ENCODE measurements around the gene AK1. TPM values are rescaled to one million over a fixed set of nuclear protein-coding genes. Genes with fewer than 3 reads are reported as not detected.

Gene AK1
- total and polyA plus RNA-seq, 8 donors = 8.9 to 81.7 (median 16.6) TPM

DNA sequence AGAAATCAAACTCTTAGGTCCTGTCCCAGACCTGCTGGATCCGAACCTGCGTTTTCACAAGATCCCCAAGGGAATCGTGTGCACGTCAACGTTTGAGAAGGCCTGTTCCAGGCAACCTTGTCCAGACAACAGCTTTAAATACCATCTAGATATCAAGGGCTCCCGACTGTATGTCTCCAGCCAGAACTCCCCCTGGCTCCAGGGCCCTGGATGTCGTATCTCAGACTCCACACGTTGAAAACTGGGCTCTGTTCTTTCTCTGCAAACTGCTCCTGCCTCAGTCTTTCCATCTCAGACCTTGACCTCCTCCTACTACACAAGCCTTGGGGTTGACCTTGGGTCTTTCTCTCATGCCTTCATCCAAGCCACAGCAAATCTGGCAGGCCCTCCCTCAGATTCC is 17.2 kb downstream of the AK1 start:
- Histone ChIP-seq H3K36me3 (no peaks in the 10 kb centered on the region), H3K9me3 (no peaks in the 10 kb centered on the region), H3K27ac (no peak overlapping the region), H3K4me1 (peaks cover 0 to 10% (median 0%) of the 10 kb centered on the region in 3 donors), H3K4me3 (no peak overlapping the region), H3K27me3 (no peaks in the 10 kb centered on the region)
- intact Hi-C loops (cut with DNase I) = loop anchor here in 1 of 3 donors (10.0 kb wide), 1 partner anchor 265 kb away; no protein-coding TSS in a partner anchor
- DNase-seq (no peak), ATAC-seq (peak in 1 of 4 donors; percentile 9), FAIRE-seq (no peak)
- TF ChIP-seq CTCF (IDR thresholded peaks at IDR 0.05) = no peak
- WGBS, 2 donors = 70 to 79% methylated on average over 8 of the region's 8 CpGs

DNA sequence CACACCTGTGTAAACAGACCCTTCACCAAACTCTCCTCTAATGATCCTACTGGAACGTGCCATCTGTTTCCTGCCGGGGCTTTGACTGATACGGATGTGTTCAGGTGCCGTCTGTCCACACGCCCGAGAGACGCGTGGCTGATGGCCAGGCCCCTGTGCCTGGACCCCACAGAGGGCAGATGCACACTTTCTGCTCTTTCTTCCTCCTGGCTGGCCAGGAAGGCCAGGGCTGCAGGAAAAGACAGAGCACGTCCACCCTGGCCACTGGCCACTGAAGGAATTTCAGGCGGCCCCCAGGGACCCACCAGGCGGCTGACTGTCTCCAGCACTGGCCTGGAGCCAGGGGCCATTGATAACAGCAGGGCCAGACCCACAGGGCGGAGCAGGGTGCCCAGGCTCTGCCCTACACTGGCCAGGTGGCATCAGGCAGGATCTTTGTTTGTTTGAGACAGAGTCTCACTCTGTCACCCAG is 19.4 kb downstream of the AK1 start:
- 9 to 17% methylated on average over 12 of the region's 12 CpGs for WGBS, 2 donors
- DNase-seq (peak in 4 of 6 donors; percentile 17 to 70 (median 48)), ATAC-seq (peak; percentile 17 to 68 (median 52)), FAIRE-seq (no peak)
- intact Hi-C loops (cut with DNase I) = no loop called here
- Histone ChIP-seq H3K4me1 (peaks cover 0 to 10% (median 0%) of the 10 kb centered on the region in 3 donors), H3K27ac (peak overlapping the region; percentile 29 to 52 (median 40)), H3K9me3 (no peaks in the 10 kb centered on the region), H3K27me3 (no peaks in the 10 kb centered on the region), H3K36me3 (no peaks in the 10 kb centered on the region), H3K4me3 (no peak overlapping the region)
- no peak for TF ChIP-seq CTCF (IDR thresholded peaks at IDR 0.05)

GRCh38 chr9:127857278-127857677 is 20.2 kb downstream of the AK1 start:
- Histone ChIP-seq H3K4me3 (no peak overlapping the region), H3K27me3 (no peaks in the 10 kb centered on the region), H3K9me3 (no peaks in the 10 kb centered on the region), H3K4me1 (peaks cover 0 to 10% (median 0%) of the 10 kb centered on the region in 3 donors), H3K27ac (peak overlapping the region in 1 of 4 donors; percentile 29), H3K36me3 (no peaks in the 10 kb centered on the region)
- no peak for FAIRE-seq
- no peak for TF ChIP-seq CTCF (IDR thresholded peaks at IDR 0.05)
- 44 to 77% methylated on average over 4 of the region's 4 CpGs for WGBS, 2 donors
- intact Hi-C loops (cut with DNase I) = no loop called here
- ATAC-seq = no peak
- DNase-seq = peak in 1 of 6 donors; percentile 13

- Histone ChIP-seq H3K27ac (no peak overlapping the region), H3K4me3 (no peak overlapping the region), H3K4me1 (peaks cover 0 to 10% (median 0%) of the 10 kb centered on the region in 3 donors), H3K9me3 (no peaks in the 10 kb centered on the region), H3K27me3 (no peaks in the 10 kb centered on the region), H3K36me3 (no peaks in the 10 kb centered on the region)
- no peak for FAIRE-seq
- no peak for TF ChIP-seq CTCF (IDR thresholded peaks at IDR 0.05)
- no peak for DNase-seq
- intact Hi-C loops (cut with DNase I) = no loop called here
- 84 to 86% methylated on average over 8 of the region's 8 CpGs for WGBS, 2 donors
- no peak for ATAC-seq
Measured at GRCh38 chr9:127856729-127857116, 20.8 kb downstream of the AK1 start.

GRCh38 chr9:127856094-127856728 is 21.3 kb downstream of the AK1 start:
- no peak for TF ChIP-seq CTCF (IDR thresholded peaks at IDR 0.05)
- WGBS, 2 donors = 68 to 75% methylated on average over 11 of the region's 11 CpGs
- Histone ChIP-seq H3K36me3 (no peaks in the 10 kb centered on the region), H3K4me1 (peaks cover 0 to 10% (median 0%) of the 10 kb centered on the region in 3 donors), H3K27me3 (no peaks in the 10 kb centered on the region), H3K27ac (no peak overlapping the region), H3K9me3 (no peaks in the 10 kb centered on the region), H3K4me3 (no peak overlapping the region)
- no peak for FAIRE-seq
- intact Hi-C loops (cut with DNase I) = no loop called here
- ATAC-seq = no peak
- DNase-seq = no peak
